PC-9 (cell line): ENCODE results near the gene TAF11.

Source experiments
- EZH2 ChIP-seq: fragments of 200-600 bp; sonication (generic); IDR thresholded peaks from 2 replicates; pipeline ENCODE4 v1.8.0; 2017; ENCODE audit warnings: antibody characterized with exemption, low read depth
- TF ChIP-seq, protein P1 (sequence below): fragments of 200-600 bp; sonication (generic); conservative IDR thresholded peaks from 2 replicates; pipeline ENCODE4 v1.6.1; 2017; ENCODE audit warnings: mixed run types, antibody characterized with exemption, mild to moderate bottlenecking, moderate library complexity

DNA sequence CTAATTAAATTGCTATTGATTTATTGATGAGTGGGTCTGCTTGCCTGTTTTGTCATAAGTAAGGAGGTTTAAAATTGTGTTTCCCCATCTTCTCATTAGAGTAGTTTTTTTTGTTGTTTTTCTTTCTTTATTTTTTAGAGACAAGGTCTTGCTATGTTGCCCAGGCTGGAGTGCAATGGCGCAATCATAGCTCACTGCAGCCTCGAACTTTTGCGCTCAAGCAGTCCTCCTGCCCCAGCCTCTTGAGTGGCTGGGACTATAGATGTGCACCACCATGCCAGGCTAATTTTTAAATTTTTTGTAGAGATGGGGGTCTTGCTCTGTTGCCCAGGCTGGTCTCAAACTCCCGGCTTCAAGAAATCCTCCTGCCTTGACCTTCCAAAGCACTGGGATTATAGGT, 32.3 kb upstream of the TAF11 start:
- TF ChIP-seq, protein P1, sequence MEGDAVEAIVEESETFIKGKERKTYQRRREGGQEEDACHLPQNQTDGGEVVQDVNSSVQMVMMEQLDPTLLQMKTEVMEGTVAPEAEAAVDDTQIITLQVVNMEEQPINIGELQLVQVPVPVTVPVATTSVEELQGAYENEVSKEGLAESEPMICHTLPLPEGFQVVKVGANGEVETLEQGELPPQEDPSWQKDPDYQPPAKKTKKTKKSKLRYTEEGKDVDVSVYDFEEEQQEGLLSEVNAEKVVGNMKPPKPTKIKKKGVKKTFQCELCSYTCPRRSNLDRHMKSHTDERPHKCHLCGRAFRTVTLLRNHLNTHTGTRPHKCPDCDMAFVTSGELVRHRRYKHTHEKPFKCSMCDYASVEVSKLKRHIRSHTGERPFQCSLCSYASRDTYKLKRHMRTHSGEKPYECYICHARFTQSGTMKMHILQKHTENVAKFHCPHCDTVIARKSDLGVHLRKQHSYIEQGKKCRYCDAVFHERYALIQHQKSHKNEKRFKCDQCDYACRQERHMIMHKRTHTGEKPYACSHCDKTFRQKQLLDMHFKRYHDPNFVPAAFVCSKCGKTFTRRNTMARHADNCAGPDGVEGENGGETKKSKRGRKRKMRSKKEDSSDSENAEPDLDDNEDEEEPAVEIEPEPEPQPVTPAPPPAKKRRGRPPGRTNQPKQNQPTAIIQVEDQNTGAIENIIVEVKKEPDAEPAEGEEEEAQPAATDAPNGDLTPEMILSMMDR = no peak
- TF ChIP-seq EZH2 = no peak
